Posterior vena cava (tissue), 2 donors: ENCODE data around the gene VMAC. TPM values are rescaled to one million over a fixed set of nuclear protein-coding genes. Genes with fewer than 3 reads are reported as not detected.

Source experiments
- total RNA-seq, 2 donors: library from RNA; stranded (reverse); fragmentation: NEBNext Ultra II Directional; extraction: Animal tissue kit (Norgen Biotek cat#: 25700); gene quantifications; one replicate each; pipeline ENCODE4 v1.2.1, GENCODE V29; 2021
- donor health status: DM: yes; HTN: yes; CAD: no.
- donor health status: DM: yes; HTN: yes; CAD: no.

The VMAC gene
- total RNA-seq, 2 donors from 2014 or later: 2.4 to 5.0 TPM

Other genes starting within 250 kb of the VMAC start
- 10 to 100 TPM; 54.1 to 54.4 TPM for gene MICOS13, start 224.4 kb upstream of the VMAC start, total RNA-seq
- 1 to 10 TPM; 3.8 to 4.0 TPM for gene HSD11B1L, start 223.8 kb upstream of the VMAC start, total RNA-seq
- 100 to 1,000 TPM; 525 to 575 TPM for gene RPL36, start 214.6 kb upstream of the VMAC start, total RNA-seq
- gene LONP1, start 184.7 kb upstream of the VMAC start, total RNA-seq: 10 to 100 TPM; 34.8 to 40.4 TPM
- not detected for gene CATSPERD, start 184.2 kb upstream of the VMAC start, total RNA-seq
- gene PRR22, start 120.1 kb upstream of the VMAC start, total RNA-seq: 1 to 10 TPM in 1 of 2 donors, under 1 TPM in 1; 1.00 to 2.2 TPM
- 10 to 100 TPM; 19.1 to 27.6 TPM for gene DUS3L, start 113.7 kb upstream of the VMAC start, total RNA-seq
- under 1 TPM in 1 of 2 donors, not detected in 1; 0.52 TPM for gene NRTN, start 99.8 kb upstream of the VMAC start, total RNA-seq
- gene FUT6, start 65.2 kb upstream of the VMAC start, total RNA-seq: not detected
- not detected for gene FUT3, start 53.4 kb upstream of the VMAC start, total RNA-seq
- gene FUT5, start 34.3 kb upstream of the VMAC start, total RNA-seq: not detected
- 100 to 1,000 TPM; 161 to 193 TPM for gene NDUFA11, start 1.1 kb upstream of the VMAC start, total RNA-seq
- 1 to 10 TPM; 3.8 to 8.5 TPM for gene CAPS, start 9.4 kb downstream of the VMAC start, total RNA-seq
- gene RANBP3, start 73.3 kb downstream of the VMAC start, total RNA-seq: 10 to 100 TPM; 48.3 to 55.4 TPM
- gene RFX2, start 205.6 kb downstream of the VMAC start, total RNA-seq: 10 to 100 TPM; 20.7 to 21.7 TPM
- gene ACSBG2, start 230.8 kb downstream of the VMAC start, total RNA-seq: not detected